SU-DHL-6 (cell line): ENCODE measurements around the gene PILRB.
"Not testable (repeated sequence)": the region's sequence is repeated elsewhere in the genome, so short reads cannot be mapped to it uniquely, and the experiment has no call there.

Experiments
- H2AFZ ChIP-seq: fragments of 200-600 bp; sonication (generic); 2 replicates; pipeline ENCODE4 v1.6.1; 2014; ENCODE audit warnings: low read depth, mild to moderate bottlenecking, moderate library complexity, mixed read lengths, antibody characterized with exemption, low read length; ENCODE audit not compliant: severe bottlenecking
- H3F3A ChIP-seq: fragments of 200-600 bp; shearing (Covaris generic); 2 replicates; pipeline ENCODE4 v1.6.0; 2016; ENCODE audit warnings: antibody characterized with exemption, mild to moderate bottlenecking; ENCODE audit not compliant: insufficient read depth
- H3K27ac ChIP-seq: fragments of 200-600 bp; sonication (generic); 2 replicates; pipeline ENCODE4 v1.5.1; 2016; ENCODE audit warnings: low read depth, mild to moderate bottlenecking, low read length, moderate library complexity, mixed read lengths
- H3K27me3 ChIP-seq: fragments of 200-600 bp; sonication (generic), shearing (Covaris generic); 2 replicates; pipeline ENCODE4 v1.6.0; 2014; ENCODE audit warnings: mild to moderate bottlenecking, low read length
- H3K36me3 ChIP-seq: fragments of 200-600 bp; sonication (generic); 2 replicates; pipeline ENCODE4 v1.6.1; 2014; ENCODE audit warnings: mild to moderate bottlenecking, low read length, mixed read lengths
- H3K4me2 ChIP-seq: fragments of 300-600, 200-600 bp; shearing (Covaris generic), sonication (generic); 2 replicates; pipeline ENCODE4 v1.6.0; 2014; ENCODE audit warnings: low read length, low read depth, mild to moderate bottlenecking; ENCODE audit not compliant: poor library complexity, severe bottlenecking
- H3K4me3 ChIP-seq: fragments of 200-600 bp; sonication (generic); 2 replicates; pipeline ENCODE4 v1.5.1; 2014; ENCODE audit warnings: antibody characterized with exemption, low read length, mild to moderate bottlenecking, mixed read lengths; ENCODE audit not compliant: insufficient read depth, poor library complexity, severe bottlenecking
- H3K79me2 ChIP-seq: fragments of 200-600 bp; sonication (generic); 2 replicates; pipeline ENCODE4 v1.6.1; 2014; ENCODE audit warnings: mild to moderate bottlenecking, low read length, moderate library complexity; ENCODE audit not compliant: insufficient read depth
- H3K9ac ChIP-seq: fragments of 200-600 bp; sonication (generic); 2 replicates; pipeline ENCODE4 v1.7.0; 2014; ENCODE audit warnings: mild to moderate bottlenecking, low read length
- H3K9me2 ChIP-seq: fragments of 200-600 bp; sonication (generic); replicated peaks from 2 replicates; pipeline ENCODE4 v1.6.1; 2014; ENCODE audit warnings: low read length; ENCODE audit not compliant: insufficient read depth
- H3K9me3 ChIP-seq: fragments of 200-600 bp; sonication (generic); 2 replicates; pipeline ENCODE4 v1.6.1; 2014; ENCODE audit warnings: low read length, mixed read lengths; ENCODE audit not compliant: insufficient read depth
- H4K20me1 ChIP-seq: fragments of 200-600 bp; sonication (generic); 2 replicates; pipeline ENCODE4 v1.6.1; 2014; ENCODE audit warnings: low read depth, mild to moderate bottlenecking, antibody characterized with exemption, low read length, moderate library complexity, mixed read lengths
- CTCF ChIP-seq: fragments of 200-600 bp; sonication (generic); IDR thresholded peaks from one replicate; pipeline ENCODE4 v1.5.1; 2017; ENCODE audit warnings: antibody characterized with exemption, mild to moderate bottlenecking, low read length, moderate library complexity; ENCODE audit not compliant: insufficient read depth, poor library complexity, severe bottlenecking
- EZH2phosphoT487 ChIP-seq: fragments of 200-600 bp; sonication (generic), shearing (Covaris generic); conservative IDR thresholded peaks from 2 replicates; pipeline ENCODE4 v1.6.1; 2018; ENCODE audit warnings: mild to moderate bottlenecking, antibody characterized with exemption, low read length, moderate library complexity, mixed read lengths

The PILRB gene

DNA sequence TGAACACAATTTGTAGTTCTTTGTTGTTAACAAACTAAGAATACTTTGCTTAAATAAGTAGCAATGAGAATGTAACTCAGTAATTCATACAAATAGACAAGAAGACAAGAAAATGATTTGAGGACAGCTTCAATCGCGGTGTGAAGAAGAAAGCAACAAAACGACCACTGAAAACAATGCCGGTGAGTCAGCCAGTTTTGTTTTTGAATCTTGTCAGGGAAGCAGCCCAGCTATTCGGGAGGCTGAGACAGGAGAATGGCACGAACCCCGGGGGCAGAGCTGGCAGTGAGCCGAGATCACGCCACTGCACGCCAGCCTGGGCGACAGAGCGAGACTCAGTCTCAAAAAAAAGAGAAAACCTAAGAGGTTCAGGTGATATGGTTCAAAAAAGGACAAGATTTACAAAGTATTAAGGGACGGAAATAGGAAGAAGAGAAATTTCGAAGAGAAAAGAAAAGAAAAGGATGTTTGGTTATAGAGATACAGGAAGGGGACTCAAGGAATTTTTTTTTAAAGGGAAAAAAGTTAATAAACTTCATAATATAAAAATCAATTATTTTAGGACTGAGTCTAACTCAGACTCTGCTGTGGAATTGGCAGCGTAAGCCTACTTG, 19.7 kb upstream of the PILRB start:
- H3K4me3 ChIP-seq, H3K27me3 ChIP-seq, H3K36me3 ChIP-seq, H3K9me2 ChIP-seq, H3K9me3 ChIP-seq, H3F3A ChIP-seq, H4K20me1 ChIP-seq, H3K9ac ChIP-seq, H3K27ac ChIP-seq, H2AFZ ChIP-seq: not testable (repeated sequence)
- peak overlapping the region; percentile 0 for H3K4me2 ChIP-seq
- peaks cover 57% of the 10 kb centered on the region for H3K79me2 ChIP-seq

DNA sequence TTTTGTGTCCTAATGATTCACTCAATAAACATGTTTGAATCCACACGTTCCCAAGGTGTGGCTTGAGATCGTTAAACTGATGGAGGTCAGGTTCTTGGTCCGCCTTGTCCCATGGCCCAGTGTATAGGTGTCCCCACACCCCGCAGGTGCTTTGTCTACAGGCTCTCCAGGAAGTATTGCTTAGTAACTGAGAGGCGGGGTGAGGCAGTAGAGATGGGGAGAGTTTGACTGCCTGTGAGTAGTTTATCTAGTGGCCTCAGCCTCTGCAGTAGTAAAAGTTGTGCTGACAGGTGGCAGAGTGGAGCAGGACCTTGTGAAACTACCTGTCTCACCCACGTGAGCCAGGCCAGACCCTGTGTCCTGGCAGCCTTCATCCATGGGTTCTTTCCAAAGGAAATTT, 16.6 kb upstream of the PILRB start:
- not testable (repeated sequence) for H4K20me1 ChIP-seq, H3K4me3 ChIP-seq, H3K9me2 ChIP-seq, H3K4me2 ChIP-seq, H3K9me3 ChIP-seq, H3K27me3 ChIP-seq, H3K27ac ChIP-seq, H3K36me3 ChIP-seq, H3K9ac ChIP-seq, H2AFZ ChIP-seq
- peaks cover 44% of the 10 kb centered on the region for H3K79me2 ChIP-seq
- peaks cover 24% of the 10 kb centered on the region for H3F3A ChIP-seq

- no peak overlapping the region for H3K4me3 ChIP-seq
- H3K9ac ChIP-seq = no peak overlapping the region
- peaks cover 21% of the 10 kb centered on the region for H3K36me3 ChIP-seq
- H3F3A ChIP-seq = peaks cover 24% of the 10 kb centered on the region
- H3K9me2 ChIP-seq = no peaks in the 10 kb centered on the region
- H3K4me2 ChIP-seq = no peak overlapping the region
- no peaks in the 10 kb centered on the region for H3K27me3 ChIP-seq
- 0 out of 2 replicates have a peak overlapping the region, but pooled peaks have one; percentile 13 for H3K27ac ChIP-seq
- H4K20me1 ChIP-seq = peaks cover 5% of the 10 kb centered on the region; the same call in 1 of the 2 replicates
- H3K9me3 ChIP-seq = no peaks in the 10 kb centered on the region
- no peak for TF ChIP-seq CTCF
- no peak for TF ChIP-seq EZH2phosphoT487
- H3K79me2 ChIP-seq = peaks cover 47% of the 10 kb centered on the region
- H2AFZ ChIP-seq = no peak overlapping the region
Observed at GRCh38 chr7:100342765-100343164, 15.2 kb upstream of the PILRB start.

DNA sequence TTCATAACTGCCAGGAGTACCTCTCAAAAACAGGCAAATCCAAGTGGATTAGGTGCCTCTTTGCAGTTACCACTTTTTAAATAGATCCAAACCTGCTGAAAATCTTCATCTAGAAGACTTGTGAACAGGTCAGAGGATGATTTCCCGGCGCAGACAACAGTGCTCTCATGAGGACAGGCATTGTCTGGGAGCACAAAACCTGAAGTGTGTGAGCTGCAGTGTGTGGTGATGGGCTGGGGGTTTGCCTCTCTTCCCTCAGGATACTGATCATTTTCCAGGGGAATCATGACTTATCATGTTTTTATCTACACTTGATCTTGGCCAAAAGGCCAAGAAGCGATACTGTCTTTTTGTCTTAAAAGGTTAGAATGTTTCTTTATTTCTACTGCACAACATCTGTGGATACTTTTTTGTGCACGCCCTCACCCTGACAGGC, 13.8 kb upstream of the PILRB start:
- H4K20me1 ChIP-seq, H3K4me3 ChIP-seq, H3K9me3 ChIP-seq, H3K9me2 ChIP-seq, H3K27me3 ChIP-seq, H2AFZ ChIP-seq: not testable (repeated sequence)
- Histone ChIP-seq H3K4me2 (peak overlapping the region; percentile 18), H3K9ac (peak overlapping the region; percentile 23; the same call in 1 of the 2 replicates), H3K79me2 (peaks cover 40% of the 10 kb centered on the region), H3K36me3 (peaks cover 28% of the 10 kb centered on the region), H3K27ac (peak overlapping the region; percentile 85), H3F3A (peaks cover 24% of the 10 kb centered on the region)
